HepG2 (cell line): ENCODE measurements around the gene FAM174C. TPM values are rescaled to one million over a fixed set of nuclear protein-coding genes. Genes with fewer than 3 reads are reported as not detected.
A peak's percentile ranks its signal among the peaks of the same experiment; 100 is the strongest.

Experiments used
- CCDC6 ChIP-seq: sonication (generic); formaldehyde crosslinking; IDR thresholded peaks from 2 replicates; pipeline ENCODE4 v1.8.1; 2022; ENCODE audit warnings: mild to moderate bottlenecking, missing genetic modification reagents, moderate library complexity
- ETV6 ChIP-seq: sonication (generic); formaldehyde crosslinking; conservative IDR thresholded peaks from 2 replicates; pipeline ENCODE4 v1.4.0; 2020; ENCODE audit warnings: missing genetic modification reagents
- HNF4G ChIP-seq, 2 experiments: sonication (generic) in 1 of 2; formaldehyde crosslinking in 1 of 2; IDR thresholded peaks; 2 replicates each; pipeline versions ENCODE4 v1.4.0 to v1.6.1; 2011 to 2020; ENCODE audit warnings: borderline replicate concordance in 2 of 2, low read depth in 2 of 2, mild to moderate bottlenecking in 2 of 2, low read length in 1 of 2, missing genetic modification reagents in 1 of 2, moderate library complexity in 1 of 2
- IRF2 ChIP-seq: IDR thresholded peaks from 2 replicates; pipeline ENCODE4 v1.6.1; 2018; ENCODE audit warnings: missing genetic modification reagents, missing compliant biosample characterization
- ISX ChIP-seq: sonication (generic); formaldehyde crosslinking; conservative IDR thresholded peaks from 2 replicates; pipeline ENCODE4 v1.5.0; 2020; ENCODE audit warnings: missing genetic modification reagents
- SMARCC2 ChIP-seq: fragments of 450-650 bp; IDR thresholded peaks from 2 replicates; pipeline ENCODE4 v1.6.1; 2017; ENCODE audit warnings: antibody characterized with exemption, mild to moderate bottlenecking
- ZBTB7B ChIP-seq: sonication (generic); formaldehyde crosslinking; IDR thresholded peaks from 2 replicates; pipeline ENCODE4 v1.4.0; 2020; ENCODE audit warnings: missing genetic modification reagents
- ZGPAT ChIP-seq: IDR thresholded peaks from 2 replicates; pipeline ENCODE4 v1.6.1; 2016; ENCODE audit warnings: mild to moderate bottlenecking
- ZNF180 ChIP-seq: sonication (generic); formaldehyde crosslinking; IDR thresholded peaks from 2 replicates; pipeline ENCODE4 v1.4.0; 2020; ENCODE audit warnings: low read depth, missing genetic modification reagents, borderline replicate concordance
- ZNF451 ChIP-seq: sonication (generic); formaldehyde crosslinking; IDR thresholded peaks from 2 replicates; pipeline ENCODE4 v1.5.0; 2020; ENCODE audit warnings: mild to moderate bottlenecking, missing genetic modification reagents
- ZNF572 ChIP-seq: sonication (generic); formaldehyde crosslinking; IDR thresholded peaks from 2 replicates; pipeline ENCODE4 v1.5.1; 2020; ENCODE audit warnings: mild to moderate bottlenecking, missing genetic modification reagents
- ZNF775 ChIP-seq: sonication (generic); formaldehyde crosslinking; IDR thresholded peaks from 2 replicates; pipeline ENCODE4 v1.4.0; 2020; ENCODE audit warnings: missing genetic modification reagents, mild to moderate bottlenecking, moderate library complexity, borderline replicate concordance
- ZNF784 ChIP-seq: sonication (generic); formaldehyde crosslinking; IDR thresholded peaks from 2 replicates; pipeline ENCODE4 v1.5.1; 2020; ENCODE audit warnings: missing genetic modification reagents, mild to moderate bottlenecking, borderline replicate concordance
- ZSCAN21 ChIP-seq: sonication (generic); formaldehyde crosslinking; IDR thresholded peaks from 2 replicates; pipeline ENCODE4 v1.8.0; 2022; ENCODE audit warnings: mild to moderate bottlenecking, missing genetic modification reagents, moderate library complexity, borderline replicate concordance
- polyA plus RNA-seq, 8 experiments: library from polyadenylated mRNA; depleted of rRNA in 3 of 8; stranded (reverse) in 7 of 8; unstranded in 1 of 8; fragments of >200 nt; fragmentation: Illumina TruSeq in 4 of 8; extraction: Trizol in 4 of 8; gene quantifications; 2 replicates each; pipeline versions ENCODE4 v1.2.1 to v1.2.3, GENCODE V29; 2011 to 2016; ENCODE audit warnings: low read depth in 4 of 8, missing spikeins in 1 of 8, mixed read lengths in 1 of 8; ENCODE audit not compliant: insufficient read depth in 1 of 8
- total RNA-seq, 5 experiments: library from RNA; depleted of rRNA; stranded (reverse); fragments of >200 nt; fragmentation: Illumina TruSeq; extraction: Trizol; gene quantifications; 2 replicates each; pipeline ENCODE4 v1.2.3, GENCODE V29; 2016; ENCODE audit warnings: low read depth in 1 of 5
- TF ChIP-seq, protein P1 (sequence below): sonication (generic); formaldehyde crosslinking; IDR thresholded peaks from 2 replicates; pipeline ENCODE4 v1.4.0; 2020; ENCODE audit warnings: missing genetic modification reagents

Gene FAM174C
- total and polyA plus RNA-seq, 2 of the 13 experiments (the other 11 are each of a cell fraction or from before 2014, with no cell fraction given): 19.5 to 31.3 TPM

DNA sequence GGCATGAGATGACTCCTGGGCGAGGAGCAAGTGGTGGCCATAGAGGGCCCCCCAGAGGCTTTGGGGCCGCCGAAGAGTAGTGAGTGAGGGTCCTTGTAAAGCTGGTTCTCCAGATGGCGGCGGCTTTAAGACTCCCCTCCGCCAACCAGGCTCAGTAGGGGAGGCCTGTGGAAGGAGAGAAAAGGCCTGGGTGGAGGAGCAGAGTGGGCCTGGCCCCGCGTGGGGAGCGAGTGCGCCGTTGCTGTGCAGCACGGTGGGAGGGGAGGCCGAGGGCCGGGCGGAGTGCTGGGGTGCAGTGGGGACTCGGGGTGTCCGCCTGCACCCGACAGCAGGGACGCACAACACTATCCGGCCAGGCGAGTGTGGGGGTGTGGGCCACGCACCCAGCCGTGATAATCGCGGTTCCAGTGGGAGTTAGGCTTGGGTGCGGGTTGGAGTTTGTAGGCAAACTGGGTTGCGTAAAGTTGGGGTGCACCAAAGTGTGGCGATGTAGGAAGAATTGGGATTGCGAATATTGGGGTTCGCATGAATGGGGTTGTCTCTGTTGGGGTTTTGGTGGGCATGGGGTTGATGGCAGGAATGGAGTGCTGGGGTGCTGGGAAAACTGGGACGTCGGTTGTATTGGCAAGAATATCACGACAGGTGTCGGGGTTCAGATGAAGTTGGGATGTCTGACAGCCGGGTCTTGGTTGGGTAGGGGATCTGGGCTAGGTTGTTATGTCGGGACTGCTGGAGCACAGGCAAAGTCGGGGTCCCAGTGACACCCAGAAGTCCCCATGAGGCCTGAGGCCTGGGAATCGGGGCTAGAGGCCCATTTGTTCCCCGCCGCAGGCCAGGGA lies 6.9 kb upstream of the FAM174C start (continued):
- TF ChIP-seq SMARCC2: no peak
- no peak for TF ChIP-seq ZNF451 (CRISPR knock-in tag)
- no peak for TF ChIP-seq ZGPAT (CRISPR knock-in tag)
- no peak for TF ChIP-seq ETV6 (CRISPR knock-in tag)
- TF ChIP-seq CCDC6 (CRISPR knock-in tag): no peak
- TF ChIP-seq ZNF784 (CRISPR knock-in tag): no peak
- TF ChIP-seq ZNF775: no peak
- no peak for TF ChIP-seq HNF4G (IDR thresholded peaks at IDR 0.05; ENCODE audit: borderline replicate concordance, low read depth, low read length)
- TF ChIP-seq HNF4G (CRISPR knock-in tag; IDR thresholded peaks at IDR 0.05; ENCODE audit: borderline replicate concordance, low read depth): no peak
- peak; percentile 25; the same call in 1 of the 2 replicates for TF ChIP-seq ZBTB7B (CRISPR knock-in tag)
- TF ChIP-seq IRF2 (CRISPR knock-in tag): no peak
- TF ChIP-seq ZNF180 (CRISPR knock-in tag): no peak
- TF ChIP-seq ISX: 0 out of 2 replicates have a peak, but pooled peaks have one; percentile 41
- 0 out of 2 replicates have a peak, but pooled peaks have one; percentile 56 for TF ChIP-seq ZNF572 (CRISPR knock-in tag)
- no peak for TF ChIP-seq ZSCAN21 (CRISPR knock-in tag)
- TF ChIP-seq, protein P1, sequence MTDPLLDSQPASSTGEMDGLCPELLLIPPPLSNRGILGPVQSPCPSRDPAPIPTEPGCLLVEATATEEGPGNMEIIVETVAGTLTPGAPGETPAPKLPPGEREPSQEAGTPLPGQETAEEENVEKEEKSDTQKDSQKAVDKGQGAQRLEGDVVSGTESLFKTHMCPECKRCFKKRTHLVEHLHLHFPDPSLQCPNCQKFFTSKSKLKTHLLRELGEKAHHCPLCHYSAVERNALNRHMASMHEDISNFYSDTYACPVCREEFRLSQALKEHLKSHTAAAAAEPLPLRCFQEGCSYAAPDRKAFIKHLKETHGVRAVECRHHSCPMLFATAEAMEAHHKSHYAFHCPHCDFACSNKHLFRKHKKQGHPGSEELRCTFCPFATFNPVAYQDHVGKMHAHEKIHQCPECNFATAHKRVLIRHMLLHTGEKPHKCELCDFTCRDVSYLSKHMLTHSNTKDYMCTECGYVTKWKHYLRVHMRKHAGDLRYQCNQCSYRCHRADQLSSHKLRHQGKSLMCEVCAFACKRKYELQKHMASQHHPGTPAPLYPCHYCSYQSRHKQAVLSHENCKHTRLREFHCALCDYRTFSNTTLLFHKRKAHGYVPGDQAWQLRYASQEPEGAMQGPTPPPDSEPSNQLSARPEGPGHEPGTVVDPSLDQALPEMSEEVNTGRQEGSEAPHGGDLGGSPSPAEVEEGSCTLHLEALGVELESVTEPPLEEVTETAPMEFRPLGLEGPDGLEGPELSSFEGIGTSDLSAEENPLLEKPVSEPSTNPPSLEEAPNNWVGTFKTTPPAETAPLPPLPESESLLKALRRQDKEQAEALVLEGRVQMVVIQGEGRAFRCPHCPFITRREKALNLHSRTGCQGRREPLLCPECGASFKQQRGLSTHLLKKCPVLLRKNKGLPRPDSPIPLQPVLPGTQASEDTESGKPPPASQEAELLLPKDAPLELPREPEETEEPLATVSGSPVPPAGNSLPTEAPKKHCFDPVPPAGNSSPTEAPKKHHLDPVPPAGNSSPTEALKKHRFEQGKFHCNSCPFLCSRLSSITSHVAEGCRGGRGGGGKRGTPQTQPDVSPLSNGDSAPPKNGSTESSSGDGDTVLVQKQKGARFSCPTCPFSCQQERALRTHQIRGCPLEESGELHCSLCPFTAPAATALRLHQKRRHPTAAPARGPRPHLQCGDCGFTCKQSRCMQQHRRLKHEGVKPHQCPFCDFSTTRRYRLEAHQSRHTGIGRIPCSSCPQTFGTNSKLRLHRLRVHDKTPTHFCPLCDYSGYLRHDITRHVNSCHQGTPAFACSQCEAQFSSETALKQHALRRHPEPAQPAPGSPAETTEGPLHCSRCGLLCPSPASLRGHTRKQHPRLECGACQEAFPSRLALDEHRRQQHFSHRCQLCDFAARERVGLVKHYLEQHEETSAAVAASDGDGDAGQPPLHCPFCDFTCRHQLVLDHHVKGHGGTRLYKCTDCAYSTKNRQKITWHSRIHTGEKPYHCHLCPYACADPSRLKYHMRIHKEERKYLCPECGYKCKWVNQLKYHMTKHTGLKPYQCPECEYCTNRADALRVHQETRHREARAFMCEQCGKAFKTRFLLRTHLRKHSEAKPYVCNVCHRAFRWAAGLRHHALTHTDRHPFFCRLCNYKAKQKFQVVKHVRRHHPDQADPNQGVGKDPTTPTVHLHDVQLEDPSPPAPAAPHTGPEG (CRISPR knock-in tag): peak; percentile 52; the same call in 1 of the 2 replicates
